Pancreas (tissue), 10 donors: ENCODE data around the gene GPR39. TPM values are rescaled to one million over a fixed set of nuclear protein-coding genes. Genes with fewer than 3 reads are reported as not detected.

Source experiments
- ATAC-seq, 4 donors: fragments of 200-7000 bp; cut with Tn5 transposase; one replicate each; pipeline versions ENCODE4 v1.8.0 to v1.9.1; 2020; ENCODE audit warnings: mild to moderate bottlenecking in 4 of 4, moderate library complexity in 4 of 4
- DNase-seq, 6 donors: peaks; one replicate each; pipeline ENCODE4 v3.0.0-alpha.2; 2020
- FAIRE-seq: peaks from 2 replicates; lab custom pipeline; 2012; peaks lifted over from hg19 to GRCh38; lab: Jason Lieb, UNC
- H3K27ac ChIP-seq, 4 donors: fragments of 200-600 bp; sonication (generic); 1 replicate in 3 of 4; 2 replicates in 1 of 4; pipeline versions ENCODE4 v1.5.0 to v1.8.0; 2020
- H3K27me3 ChIP-seq, 4 donors: fragments of 200-600 bp; one replicate each; pipeline ENCODE4 v1.8.0; 2021
- H3K36me3 ChIP-seq, 3 donors: fragments of 200-600 bp; sonication (generic) in 1 of 3; one replicate each; pipeline versions ENCODE4 v1.5.0 to v1.8.0; 2020 to 2021
- H3K4me1 ChIP-seq, 3 donors: fragments of 200-600 bp; one replicate each; pipeline ENCODE4 v1.8.0; 2021
- H3K4me3 ChIP-seq, 4 donors: fragments of 200-600 bp; sonication (generic) in 2 of 4; one replicate each; pipeline versions ENCODE4 v1.5.0 to v1.8.0; 2020 to 2021
- H3K9me3 ChIP-seq, 4 donors: fragments of 200-600 bp; one replicate each; pipeline ENCODE4 v1.8.0; 2021
- CTCF ChIP-seq, 4 donors: fragments of 200-600 bp; sonication (generic) in 3 of 4; IDR thresholded peaks; one replicate each; pipeline versions ENCODE4 v1.5.0 to v1.8.0; 2021; ENCODE audit warnings: antibody characterized with exemption in 4 of 4
- WGBS, 2 donors: extraction: QIAGEN DNeasy Blood & Tissue Kit; methylation state at CpG; one replicate each; pipeline ENCODE4 v1.1.7; 2013; 5-methylcytosine and 5-hydroxymethylcytosine counted together
- intact Hi-C, 3 donors: fragments of 100-400 bp; cut with DNase I; formaldehyde crosslinking; loops; one replicate each; pipeline versions ENCODE4 v1.11.1 to v1.14.2; 2022
- polyA plus RNA-seq, 2 donors: library from polyadenylated mRNA; stranded (reverse); fragments of 200-250 nt; gene quantifications; one replicate each; pipeline ENCODE4 v1.2.3, GENCODE V29; 2013
- total RNA-seq, 6 donors: library from RNA; stranded (reverse); fragmentation: NEBNext Ultra II Directional in 4 of 6; extraction: Animal tissue kit (Norgen Biotek cat#: 25700) in 4 of 6; gene quantifications; one replicate each; pipeline versions ENCODE4 v1.2.1 to v1.2.4, GENCODE V29; 2021 to 2023
- donor health status: healthy with polysubstance abuse.
- donor health status: DM: no; HTN: no; CAD: no; lungs with moderate emphysema.
- donor health status: DM: no; HTN: no; CAD: no.
- donor health status: control.
- donor health status: control.
- donor health status: Bipolar disorder and iron deficiency.
- donor health status: DM: yes; HTN: yes; CAD: no.
- donor health status: DM: no; HTN: no; CAD: no.
- donor health status: DM: no; HTN: no; CAD: no.
- donor health status: DM: yes; HTN: yes; CAD: no.

The GPR39 gene
- total and polyA plus RNA-seq, 8 donors = 2.3 to 8.1 (median 3.9) TPM

GRCh38 chr2:132595693-132596092 is 179.1 kb downstream of the GPR39 start:
- no peaks in the 10 kb centered on the region for H3K9me3 ChIP-seq
- no peak for FAIRE-seq
- no peak overlapping the region for H3K27ac ChIP-seq
- H3K27me3 ChIP-seq = no peaks in the 10 kb centered on the region
- DNase-seq = no peak
- no peaks in the 10 kb centered on the region for H3K36me3 ChIP-seq
- ATAC-seq = no peak
- WGBS, 2 donors = 94 to 98% methylated on average over 2 of the region's 2 CpGs
- intact Hi-C loops = no loop called here
- no peaks in the 10 kb centered on the region for H3K4me1 ChIP-seq
- H3K4me3 ChIP-seq = no peak overlapping the region
- no peak for TF ChIP-seq CTCF (IDR thresholded peaks at IDR 0.05)

GRCh38 chr2:132597166-132597565 is 180.6 kb downstream of the GPR39 start:
- Histone ChIP-seq H3K27ac (no peak overlapping the region), H3K27me3 (no peaks in the 10 kb centered on the region), H3K9me3 (no peaks in the 10 kb centered on the region), H3K4me3 (no peak overlapping the region), H3K36me3 (no peaks in the 10 kb centered on the region), H3K4me1 (no peaks in the 10 kb centered on the region)
- FAIRE-seq (no peak), ATAC-seq (no peak), DNase-seq (no peak)
- intact Hi-C loops = no loop called here
- no peak for TF ChIP-seq CTCF (IDR thresholded peaks at IDR 0.05)

- ATAC-seq = no peak
- H3K27ac ChIP-seq = no peak overlapping the region
- TF ChIP-seq CTCF (IDR thresholded peaks at IDR 0.05) = no peak
- no peaks in the 10 kb centered on the region for H3K4me1 ChIP-seq
- WGBS, 2 donors = 93 to 100% methylated on average over 1 of the region's 1 CpG
- no peak for FAIRE-seq
- intact Hi-C loops = no loop called here
- H3K9me3 ChIP-seq = no peaks in the 10 kb centered on the region
- no peak overlapping the region for H3K4me3 ChIP-seq
- H3K36me3 ChIP-seq = no peaks in the 10 kb centered on the region
- H3K27me3 ChIP-seq = no peaks in the 10 kb centered on the region
- no peak for DNase-seq
Measured at GRCh38 chr2:132597831-132598230, 181.2 kb downstream of the GPR39 start.

- Histone ChIP-seq H3K4me3 (no peak overlapping the region), H3K4me1 (no peaks in the 10 kb centered on the region), H3K36me3 (no peaks in the 10 kb centered on the region), H3K27me3 (no peaks in the 10 kb centered on the region), H3K27ac (no peak overlapping the region), H3K9me3 (no peaks in the 10 kb centered on the region)
- DNase-seq (no peak), FAIRE-seq (no peak), ATAC-seq (no peak)
- intact Hi-C loops = no loop called here
- no peak for TF ChIP-seq CTCF (IDR thresholded peaks at IDR 0.05)
- WGBS, 2 donors = 88 to 91% methylated on average over 3 of the region's 3 CpGs
Measured at GRCh38 chr2:132598536-132598935, 181.9 kb downstream of the GPR39 start.

- Histone ChIP-seq H3K4me3 (no peak overlapping the region), H3K9me3 (no peaks in the 10 kb centered on the region), H3K36me3 (no peaks in the 10 kb centered on the region), H3K27me3 (no peaks in the 10 kb centered on the region), H3K27ac (no peak overlapping the region), H3K4me1 (no peaks in the 10 kb centered on the region)
- FAIRE-seq = no peak
- intact Hi-C loops = no loop called here
- no peak for ATAC-seq
- TF ChIP-seq CTCF (IDR thresholded peaks at IDR 0.05) = no peak
- 96 to 97% methylated on average over 4 of the region's 4 CpGs for WGBS, 2 donors
- no peak for DNase-seq
Measured at GRCh38 chr2:132599556-132599955, 183.0 kb downstream of the GPR39 start.
